ENCODE measurements around the gene RNU6-9.

DNA sequence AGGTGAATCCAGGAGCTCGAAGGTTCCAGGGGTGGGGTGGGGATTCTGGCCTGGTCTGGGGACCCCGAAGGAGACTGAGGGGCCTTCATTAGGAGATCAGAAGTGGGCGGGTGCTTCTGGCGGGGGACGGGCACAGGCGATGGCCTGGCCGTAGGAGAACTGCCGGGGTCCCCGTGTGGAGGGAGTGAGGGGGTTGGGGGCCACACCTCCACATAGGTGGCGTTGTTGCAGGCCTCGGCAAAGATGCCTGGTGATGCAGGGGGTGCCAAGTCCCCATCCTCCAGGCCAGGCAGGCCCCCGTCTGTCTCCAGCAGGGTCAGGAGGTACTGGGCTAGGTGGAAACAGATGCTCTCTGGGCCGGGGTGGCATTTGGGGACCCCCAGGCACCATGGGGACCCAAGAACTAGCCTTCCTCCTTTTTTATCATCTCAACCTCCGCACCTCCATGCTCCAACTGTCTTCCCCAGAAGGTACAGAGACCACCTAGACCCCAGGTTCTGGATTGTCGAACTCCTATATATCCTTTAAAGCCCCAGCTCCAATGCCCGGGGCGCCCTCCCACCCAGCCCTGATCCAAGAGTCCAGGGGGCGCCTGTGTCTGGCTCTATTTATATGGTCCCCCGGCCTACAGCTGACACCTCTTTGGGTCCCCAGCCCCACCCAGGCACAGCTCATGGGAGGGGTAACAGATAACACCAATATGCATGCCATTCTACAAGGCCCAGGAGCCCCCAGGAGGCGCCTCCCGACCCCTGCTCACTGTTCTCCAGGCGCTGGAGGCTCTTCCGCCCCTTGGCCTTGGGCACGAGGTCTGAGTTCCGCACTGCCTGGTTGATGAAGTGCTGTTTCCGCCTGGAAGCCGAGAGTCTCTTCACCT, 8.2 kb downstream of the RNU6-9 start:
- TF ChIP-seq EZH2phosphoT487 (IDR thresholded peaks at IDR 0.05; ENCODE audit: insufficient read depth, low read depth) (no peak), EZH2 (IDR thresholded peaks at IDR 0.05; ENCODE audit: insufficient read depth, poor library complexity, severe bottlenecking) (no peak)
